Upper lobe of left lung (tissue), 6 donors: ENCODE results near the gene AADACL4. TPM values are rescaled to one million over a fixed set of nuclear protein-coding genes. Genes with fewer than 3 reads are reported as not detected.

Experiments
- ATAC-seq, 2 donors: fragments of 200-7000 bp; cut with Tn5 transposase; one replicate each; pipeline ENCODE4 v1.9.1; 2022; ENCODE audit warnings: mild to moderate bottlenecking in 2 of 2, moderate library complexity in 2 of 2; ENCODE audit not compliant: low FRiP score in 2 of 2
- DNase-seq, 2 donors: peaks; one replicate each; pipeline ENCODE4 v3.0.0-alpha.2; 2019 to 2020
- H3K27ac ChIP-seq, 4 donors: fragments of 200-600 bp; sonication (generic); one replicate each; pipeline ENCODE4 v1.5.1; 2016 to 2019
- H3K27me3 ChIP-seq, 4 donors: fragments of 200-600 bp; sonication (generic); one replicate each; pipeline ENCODE4 v1.5.1; 2017 to 2019
- H3K36me3 ChIP-seq, 4 donors: fragments of 200-600 bp; sonication (generic); one replicate each; pipeline ENCODE4 v1.5.1; 2016 to 2019
- H3K4me1 ChIP-seq, 4 donors: fragments of 200-600 bp; sonication (generic); one replicate each; pipeline ENCODE4 v1.5.1; 2018 to 2019
- H3K4me3 ChIP-seq, 4 donors: fragments of 200-600 bp; sonication (generic); one replicate each; pipeline ENCODE4 v1.5.1; 2017 to 2019; ENCODE audit warnings: mild to moderate bottlenecking in 2 of 4, moderate library complexity in 1 of 4
- H3K9me3 ChIP-seq, 4 donors: fragments of 200-600 bp; sonication (generic); one replicate each; pipeline ENCODE4 v1.5.1; 2018 to 2019
- CTCF ChIP-seq, 6 experiments: fragments of 450-650 bp in 4 of 6; fragments of 200-600 bp in 2 of 6; sonication (generic) in 2 of 6; IDR thresholded peaks; one replicate each; pipeline ENCODE4 v1.5.1; 2016 to 2019; ENCODE audit warnings: antibody characterized with exemption in 6 of 6
- EP300 ChIP-seq, 4 donors: sonication (generic); formaldehyde crosslinking; IDR thresholded peaks; one replicate each; pipeline ENCODE4 v1.5.1; 2017; ENCODE audit warnings: antibody characterized with exemption in 4 of 4, control low read depth in 2 of 4
- POLR2A ChIP-seq, 4 donors: fragments of 450-650 bp; IDR thresholded peaks; one replicate each; pipeline ENCODE4 v1.5.1; 2016 to 2017; ENCODE audit warnings: antibody characterized with exemption in 4 of 4, mild to moderate bottlenecking in 2 of 4
- POLR2AphosphoS5 ChIP-seq, 2 donors: sonication (generic); formaldehyde crosslinking; IDR thresholded peaks; one replicate each; pipeline ENCODE4 v1.5.1; 2017; ENCODE audit warnings: antibody characterized with exemption in 2 of 2
- WGBS, 2 donors: methylation state at CpG; one replicate each; pipeline ENCODE4 v1.1.5; 2017 to 2018; 5-methylcytosine and 5-hydroxymethylcytosine counted together
- total RNA-seq, 6 donors: library from RNA; depleted of rRNA in 4 of 6; stranded (reverse); fragments of >200 nt in 4 of 6; gene quantifications; one replicate each; pipeline versions ENCODE4 v1.1.0 to v1.2.1, GENCODE V29; 2016 to 2021
- donor health status: DM: no; HTN: no; CAD: no; lungs with moderate emphysema.
- donor health status: DM: no; HTN: yes; CAD: no; lungs with severe emphysema.

The AADACL4 gene
- total RNA-seq, 6 donors from 2014 or later: not detected

GRCh38 chr1:12620488-12620865 lies 23.4 kb upstream of the AADACL4 start:
- no peaks in the 10 kb centered on the region for H3K9me3 ChIP-seq
- WGBS, 2 donors: 49 to 50% methylated on average over 4 of the region's 4 CpGs
- H3K4me3 ChIP-seq: no peak overlapping the region
- no peak for DNase-seq
- no peak for TF ChIP-seq CTCF (IDR thresholded peaks at IDR 0.05)
- TF ChIP-seq POLR2A (IDR thresholded peaks at IDR 0.05): no peak
- no peak for TF ChIP-seq POLR2AphosphoS5 (IDR thresholded peaks at IDR 0.05)
- TF ChIP-seq EP300 (IDR thresholded peaks at IDR 0.05): no peak
- no peaks in the 10 kb centered on the region for H3K27me3 ChIP-seq
- peaks cover 24 to 43% (median 39%) of the 10 kb centered on the region in 4 donors for H3K4me1 ChIP-seq
- no peak for ATAC-seq
- H3K27ac ChIP-seq: no peak overlapping the region
- H3K36me3 ChIP-seq: no peaks in the 10 kb centered on the region

GRCh38 chr1:12620931-12621330 lies 23.0 kb upstream of the AADACL4 start:
- no peak overlapping the region for H3K4me3 ChIP-seq
- H3K27me3 ChIP-seq: no peaks in the 10 kb centered on the region
- DNase-seq (no peak), ATAC-seq (no peak)
- no peak overlapping the region for H3K27ac ChIP-seq
- TF ChIP-seq POLR2AphosphoS5 (IDR thresholded peaks at IDR 0.05) (no peak), POLR2A (IDR thresholded peaks at IDR 0.05) (no peak), CTCF (IDR thresholded peaks at IDR 0.05) (no peak), EP300 (IDR thresholded peaks at IDR 0.05) (no peak)
- no peaks in the 10 kb centered on the region for H3K36me3 ChIP-seq
- WGBS, 2 donors: 92 to 94% methylated on average over 8 of the region's 8 CpGs
- peaks cover 23 to 42% (median 34%) of the 10 kb centered on the region in 4 donors for H3K4me1 ChIP-seq
- H3K9me3 ChIP-seq: no peaks in the 10 kb centered on the region

- no peaks in the 10 kb centered on the region for H3K36me3 ChIP-seq
- no peak overlapping the region for H3K4me3 ChIP-seq
- DNase-seq: no peak
- WGBS, 2 donors: 79 to 80% methylated on average over 12 to 15 of the region's 15 CpGs
- ATAC-seq: no peak
- no peaks in the 10 kb centered on the region for H3K27me3 ChIP-seq
- H3K9me3 ChIP-seq: no peaks in the 10 kb centered on the region
- H3K27ac ChIP-seq: peak overlapping the region in 1 of 4 donors; percentile 7
- TF ChIP-seq POLR2AphosphoS5 (IDR thresholded peaks at IDR 0.05) (no peak), POLR2A (IDR thresholded peaks at IDR 0.05) (no peak), EP300 (IDR thresholded peaks at IDR 0.05) (no peak), CTCF (IDR thresholded peaks at IDR 0.05) (no peak)
- H3K4me1 ChIP-seq: peaks cover 23 to 42% (median 28%) of the 10 kb centered on the region in 4 donors
Measured at GRCh38 chr1:12621346-12622335, 22.2 kb upstream of the AADACL4 start.

GRCh38 chr1:12622506-12622905 lies 21.4 kb upstream of the AADACL4 start:
- TF ChIP-seq CTCF (IDR thresholded peaks at IDR 0.05) (no peak), EP300 (IDR thresholded peaks at IDR 0.05) (no peak), POLR2AphosphoS5 (IDR thresholded peaks at IDR 0.05) (no peak), POLR2A (IDR thresholded peaks at IDR 0.05) (no peak)
- Histone ChIP-seq H3K27me3 (no peaks in the 10 kb centered on the region), H3K4me1 (peaks cover 23 to 42% (median 26%) of the 10 kb centered on the region in 4 donors), H3K4me3 (no peak overlapping the region), H3K9me3 (no peaks in the 10 kb centered on the region), H3K36me3 (no peaks in the 10 kb centered on the region), H3K27ac (peak overlapping the region in 1 of 4 donors; percentile 7)
- no peak for DNase-seq
- WGBS, 2 donors: 75 to 76% methylated on average over 11 to 12 of the region's 12 CpGs
- no peak for ATAC-seq
